Midbrain (tissue), 1 donor: ENCODE results near the gene DGKD.

Experiments used
- DNase-seq: peaks from one replicate; lab custom pipeline; 2025; lab: John Stamatoyannopoulos, UW

Gene DGKD

GRCh38 chr2:233413046-233413445 is 58.8 kb downstream of the DGKD start:
- DNase-seq: no peak

- peak; percentile 22 for DNase-seq
These were observed 59.4 kb downstream of the DGKD start for GRCh38 chr2:233413559-233414272.

- no peak for DNase-seq
These were observed 60.0 kb downstream of the DGKD start for GRCh38 chr2:233414273-233414654.

- no peak for DNase-seq
These were observed 60.7 kb downstream of the DGKD start for GRCh38 chr2:233414777-233415570.

- DNase-seq: no peak
These were observed 61.9 kb downstream of the DGKD start for GRCh38 chr2:233416199-233416598.

- no peak for DNase-seq
These were observed 62.4 kb downstream of the DGKD start for GRCh38 chr2:233416706-233417105.

- no peak for DNase-seq
These were observed 63.0 kb downstream of the DGKD start for GRCh38 chr2:233417282-233417681.

- no peak for DNase-seq
These were observed 63.9 kb downstream of the DGKD start for GRCh38 chr2:233418052-233418760.

GRCh38 chr2:233418761-233419546 is 64.7 kb downstream of the DGKD start:
- no peak for DNase-seq

- no peak for DNase-seq
These were observed 65.5 kb downstream of the DGKD start for GRCh38 chr2:233419602-233420391.

GRCh38 chr2:233421091-233421816 is 67.0 kb downstream of the DGKD start:
- no peak for DNase-seq

GRCh38 chr2:233422050-233422639 is 67.9 kb downstream of the DGKD start:
- DNase-seq: no peak

- DNase-seq: no peak
These were observed 68.6 kb downstream of the DGKD start for GRCh38 chr2:233422649-233423551.

- no peak for DNase-seq
These were observed 69.2 kb downstream of the DGKD start for GRCh38 chr2:233423552-233423860.

- DNase-seq: no peak
These were observed 70.1 kb downstream of the DGKD start for GRCh38 chr2:233424154-233424951.

GRCh38 chr2:233426619-233427342 is 72.5 kb downstream of the DGKD start:
- DNase-seq: no peak

GRCh38 chr2:233428008-233428407 is 73.7 kb downstream of the DGKD start:
- no peak for DNase-seq

- DNase-seq: no peak
These were observed 74.1 kb downstream of the DGKD start for GRCh38 chr2:233428438-233428837.
